Loucy (cell line): ENCODE measurements around the gene SEC11A.

Source experiments
- H2AFZ ChIP-seq: fragments of 200-600 bp; sonication (generic); 2 replicates; pipeline ENCODE4 v1.6.0; 2016; ENCODE audit warnings: antibody characterized with exemption, mild to moderate bottlenecking, low read length, moderate library complexity
- H3F3A ChIP-seq: fragments of 200-600 bp; 2 replicates; pipeline ENCODE4 v1.6.0; 2016; ENCODE audit warnings: antibody characterized with exemption, low read depth, mild to moderate bottlenecking
- H3K27me3 ChIP-seq: fragments of 200-600 bp; sonication (generic); 2 replicates; pipeline ENCODE4 v1.6.1; 2014; ENCODE audit warnings: low read length, mild to moderate bottlenecking; ENCODE audit not compliant: insufficient read depth, poor library complexity, severe bottlenecking
- H3K36me3 ChIP-seq: fragments of 200-600 bp; sonication (generic); 2 replicates; pipeline ENCODE4 v1.6.1; 2016; ENCODE audit warnings: low read length; ENCODE audit not compliant: insufficient read depth
- H3K4me1 ChIP-seq: fragments of 200-600 bp; sonication (generic); 2 replicates; pipeline ENCODE4 v1.5.1; 2014; ENCODE audit warnings: low read length, mild to moderate bottlenecking; ENCODE audit not compliant: insufficient read depth, poor library complexity, severe bottlenecking
- H3K4me2 ChIP-seq: fragments of 200-600 bp; sonication (generic); 2 replicates; pipeline ENCODE4 v1.6.0; 2014; ENCODE audit warnings: antibody characterized with exemption, low read length, low read depth, mild to moderate bottlenecking; ENCODE audit not compliant: poor library complexity, severe bottlenecking
- H3K4me3 ChIP-seq: fragments of 200-600 bp; sonication (generic); 2 replicates; pipeline ENCODE4 v1.5.1; 2014; ENCODE audit warnings: low read length, mild to moderate bottlenecking, mixed read lengths; ENCODE audit not compliant: poor library complexity, severe bottlenecking
- H3K79me2 ChIP-seq: fragments of 200-600 bp; sonication (generic); 2 replicates; pipeline ENCODE4 v1.6.1; 2014; ENCODE audit warnings: low read length; ENCODE audit not compliant: insufficient read depth
- H3K9ac ChIP-seq: fragments of 200-600 bp; sonication (generic); 2 replicates; pipeline ENCODE4 v1.6.0; 2014; ENCODE audit warnings: mild to moderate bottlenecking, low read depth, low read length, moderate library complexity; ENCODE audit not compliant: poor library complexity, severe bottlenecking
- H3K9me2 ChIP-seq: fragments of 200-600 bp; sonication (generic); replicated peaks from 2 replicates; pipeline ENCODE4 v1.6.1; 2016; ENCODE audit warnings: low read depth, low read length, mixed read lengths
- H3K9me3 ChIP-seq: fragments of 200-600 bp; sonication (generic); 2 replicates; pipeline ENCODE4 v1.6.1; 2014; ENCODE audit warnings: mild to moderate bottlenecking, antibody characterized with exemption, low read length, low read depth; ENCODE audit not compliant: insufficient read depth
- H4K20me1 ChIP-seq: fragments of 200-600 bp; sonication (generic); 2 replicates; pipeline ENCODE4 v1.6.0; 2014; ENCODE audit warnings: antibody characterized with exemption, low read length, mild to moderate bottlenecking; ENCODE audit not compliant: insufficient read depth, poor library complexity, severe bottlenecking
- CTCF ChIP-seq: fragments of 200-600 bp; sonication (generic); conservative IDR thresholded peaks from 2 replicates; pipeline ENCODE4 v1.5.1; 2014; ENCODE audit warnings: mild to moderate bottlenecking, antibody characterized with exemption, low read length
- EZH2phosphoT487 ChIP-seq: fragments of 200-600 bp; IDR thresholded peaks from 2 replicates; pipeline ENCODE4 v1.6.1; 2018; ENCODE audit warnings: antibody characterized with exemption, mild to moderate bottlenecking, moderate library complexity, borderline replicate concordance

Gene SEC11A

GRCh38 chr15:84620626-84621025, 95.3 kb downstream of the SEC11A start:
- H3K36me3 ChIP-seq: peaks cover 44% of the 10 kb centered on the region
- no peaks in the 10 kb centered on the region for H3K9me2 ChIP-seq
- no peak overlapping the region for H3K4me3 ChIP-seq
- H3K79me2 ChIP-seq: peaks cover 21% of the 10 kb centered on the region; the same call in 1 of the 2 replicates
- no peak overlapping the region for H3K9ac ChIP-seq
- no peaks in the 10 kb centered on the region for H3K4me1 ChIP-seq
- H3K4me2 ChIP-seq: no peak overlapping the region
- no peak overlapping the region for H2AFZ ChIP-seq
- H3F3A ChIP-seq: no peaks in the 10 kb centered on the region
- peaks cover 22% of the 10 kb centered on the region; the same call in 1 of the 2 replicates for H3K9me3 ChIP-seq
- H3K27me3 ChIP-seq: no peaks in the 10 kb centered on the region
- H4K20me1 ChIP-seq: no peaks in the 10 kb centered on the region
- no peak for TF ChIP-seq CTCF
- no peak for TF ChIP-seq EZH2phosphoT487
